HL-60 (cell line): Measurements from ENCODE around the gene MAPK11.

Experiments used
- CTCF ChIP-seq: IDR thresholded peaks from one replicate; pipeline ENCODE4 v1.5.1; 2011; ENCODE audit warnings: low read length, control low read depth, inconsistent platforms; ENCODE audit not compliant: insufficient read depth
- GABPA ChIP-seq: IDR thresholded peaks from 2 replicates; pipeline ENCODE4 v1.6.1; 2012; ENCODE audit warnings: low read depth
- POLR2AphosphoS5 ChIP-seq: IDR thresholded peaks from 2 replicates; pipeline ENCODE4 v1.6.1; 2012; ENCODE audit warnings: low read depth

DNA sequence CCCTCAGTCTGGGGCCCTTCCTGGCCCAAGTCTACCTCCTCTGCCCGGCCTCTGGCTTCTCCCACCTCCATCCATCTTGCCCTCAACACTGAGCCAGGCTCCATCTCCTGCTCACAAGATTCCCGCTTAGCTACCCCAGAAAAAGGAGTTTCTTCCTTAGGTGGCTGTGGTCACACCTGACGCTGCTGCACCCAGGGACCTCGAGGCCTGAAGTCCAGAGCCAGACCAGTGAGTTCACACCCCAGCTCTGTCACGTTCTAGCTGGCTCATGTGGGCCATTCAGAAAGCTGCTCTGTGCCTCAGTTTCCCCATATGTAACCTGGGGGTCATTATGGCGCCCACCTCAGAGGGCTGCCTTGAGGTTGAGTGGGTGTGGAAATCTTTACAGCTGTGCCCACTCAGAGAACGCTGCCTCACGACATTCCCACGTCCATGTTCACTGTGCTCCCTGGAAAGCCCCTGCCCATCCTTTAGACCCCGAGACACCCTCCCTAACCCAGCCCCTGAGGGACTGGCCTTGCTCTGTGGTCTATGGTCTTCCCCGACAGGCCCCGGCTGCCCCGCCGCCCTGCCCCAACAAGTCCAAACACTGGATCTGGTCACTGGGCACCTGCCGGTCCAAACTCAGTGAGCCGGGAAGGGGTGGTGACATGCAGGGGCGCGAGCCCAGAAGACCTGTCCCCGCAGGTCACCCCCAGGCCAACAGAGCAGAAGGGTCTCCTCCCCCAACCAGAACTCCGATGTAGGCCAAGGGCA lies 27.5 kb upstream of the MAPK11 start:
- TF ChIP-seq CTCF = no peak
- TF ChIP-seq POLR2AphosphoS5 = no peak
- TF ChIP-seq GABPA = no peak
